HEK293 (cell line): ENCODE results near the gene MTCL3.

Source experiments
- CTCF ChIA-PET: fragments of 350-600 bp; formaldehyde crosslinking; extraction: SDS; loops from one replicate; lab custom pipeline; 2021; ENCODE audit warnings: antibody characterized with exemption; lab: Yijun Ruan, JAX
- POLR2A ChIA-PET: fragments of 300-600 bp; formaldehyde crosslinking; extraction: SDS; loops from one replicate; lab custom pipeline; 2020; ENCODE audit warnings: antibody characterized with exemption, inconsistent platforms; lab: Yijun Ruan, JAX
- H3K27ac ChIP-seq: fragments of 200-500 bp; sonication (Bioruptor generic); 2 replicates; pipeline ENCODE4 v1.5.1; 2014; ENCODE audit warnings: low read depth, low read length, control low read depth, inconsistent platforms; ENCODE audit errors: extremely low read depth
- H3K36me3 ChIP-seq, 2 experiments: fragments of 200-500 bp in 1 of 2; sonication (Bioruptor generic) in 1 of 2; 1 replicate in 1 of 2; 2 replicates in 1 of 2; pipeline ENCODE4 v1.5.1; 2014 to 2017; ENCODE audit warnings: inconsistent platforms in 2 of 2, low read length in 2 of 2; ENCODE audit not compliant: control insufficient read depth in 2 of 2, insufficient read depth in 1 of 2
- H3K4me1 ChIP-seq: fragments of 200-500 bp; sonication (Bioruptor generic); 2 replicates; pipeline ENCODE4 v1.5.1; 2014; ENCODE audit warnings: mild to moderate bottlenecking, low read length, inconsistent platforms; ENCODE audit not compliant: control insufficient read depth, insufficient read depth
- H3K4me3 ChIP-seq: 2 replicates; pipeline ENCODE4 v1.5.1; 2011; ENCODE audit warnings: low read depth, mild to moderate bottlenecking, control low read depth, low read length, moderate library complexity
- H3K9me3 ChIP-seq: fragments of 200-500 bp; sonication (Bioruptor generic); 2 replicates; pipeline ENCODE4 v1.5.1; 2014; ENCODE audit warnings: low read depth, low read length, inconsistent platforms; ENCODE audit not compliant: control insufficient read depth, insufficient read depth
- ATF2 ChIP-seq: fragments of 450-650 bp; formaldehyde crosslinking; IDR thresholded peaks from 2 replicates; pipeline ENCODE4 v1.5.1; 2016; ENCODE audit warnings: missing biosample characterization, missing genetic modification characterization, low read depth
- EGR2 ChIP-seq: fragments of 450-650 bp; formaldehyde crosslinking; IDR thresholded peaks from 2 replicates; pipeline ENCODE4 v1.5.1; 2016; ENCODE audit warnings: low read depth, missing biosample characterization, missing genetic modification characterization
- GLIS2 ChIP-seq: fragments of 450-650 bp; formaldehyde crosslinking; IDR thresholded peaks from 2 replicates; pipeline ENCODE4 v1.5.1; 2016; ENCODE audit warnings: missing biosample characterization, missing genetic modification characterization
- MEIS1 ChIP-seq: sonication (generic); formaldehyde crosslinking; IDR thresholded peaks from 2 replicates; pipeline ENCODE4 v1.8.1; 2022; ENCODE audit warnings: missing genetic modification reagents, mild to moderate bottlenecking, borderline replicate concordance
- RBAK ChIP-seq: fragments of 450-650 bp; formaldehyde crosslinking; IDR thresholded peaks from 2 replicates; pipeline ENCODE4 v1.5.1; 2016; ENCODE audit warnings: missing biosample characterization, missing genetic modification characterization
- ZNF132 ChIP-seq: fragments of 450-650 bp; formaldehyde crosslinking; IDR thresholded peaks from 2 replicates; pipeline ENCODE4 v1.5.1; 2017; ENCODE audit warnings: missing biosample characterization, missing genetic modification characterization, borderline replicate concordance
- ZNF16 ChIP-seq: fragments of 450-650 bp; formaldehyde crosslinking; IDR thresholded peaks from 2 replicates; pipeline ENCODE4 v1.5.1; 2016; ENCODE audit warnings: low read depth, missing biosample characterization, missing genetic modification characterization
- ZNF311 ChIP-seq: fragments of 450-650 bp; formaldehyde crosslinking; IDR thresholded peaks from 2 replicates; pipeline ENCODE4 v1.5.1; 2017; ENCODE audit warnings: missing biosample characterization, missing genetic modification characterization, borderline replicate concordance
- ZNF558 ChIP-seq: fragments of 450-650 bp; formaldehyde crosslinking; IDR thresholded peaks from 2 replicates; pipeline ENCODE4 v1.5.1; 2016; ENCODE audit warnings: missing biosample characterization, missing genetic modification characterization
- ZNF596 ChIP-seq: fragments of 450-650 bp; IDR thresholded peaks from 2 replicates; pipeline ENCODE4 v1.5.0; 2018; ENCODE audit warnings: missing biosample characterization, mild to moderate bottlenecking, missing genetic modification characterization, moderate library complexity
- ZNF610 ChIP-seq: fragments of 450-650 bp; formaldehyde crosslinking; IDR thresholded peaks from 2 replicates; pipeline ENCODE4 v1.5.1; 2016; ENCODE audit warnings: missing biosample characterization, missing genetic modification characterization, borderline replicate concordance
- ZNF639 ChIP-seq: fragments of 450-650 bp; formaldehyde crosslinking; IDR thresholded peaks from 2 replicates; pipeline ENCODE4 v1.5.1; 2016; ENCODE audit warnings: missing biosample characterization, missing genetic modification characterization
- ZNF654 ChIP-seq: fragments of 450-650 bp; formaldehyde crosslinking; IDR thresholded peaks from 2 replicates; pipeline ENCODE4 v1.5.1; 2016; ENCODE audit warnings: low read depth, missing biosample characterization, missing genetic modification characterization
- ZNF658 ChIP-seq: fragments of 450-650 bp; formaldehyde crosslinking; IDR thresholded peaks from 2 replicates; pipeline ENCODE4; 2016; ENCODE audit warnings: missing biosample characterization, missing genetic modification characterization
- ZNF76 ChIP-seq: fragments of 450-650 bp; formaldehyde crosslinking; IDR thresholded peaks from 2 replicates; pipeline ENCODE4; 2016; ENCODE audit warnings: low read depth, missing biosample characterization, missing genetic modification characterization, borderline replicate concordance
- TF ChIP-seq, protein P1 (sequence below): fragments of 450-650 bp; IDR thresholded peaks from 2 replicates; pipeline ENCODE4 v1.5.1; 2018; ENCODE audit warnings: missing biosample characterization, missing genetic modification characterization

MTCL3 gene

GRCh38 chr6:127514179-127514772 lies 4.9 kb downstream of the MTCL3 start:
- ChIA-PET POLR2A (interaction anchor here (0.6 to 2.5 kb wide), 2 partner anchors 30 to 135 kb away, joined by 5 to 9 read pairs; no protein-coding TSS in a partner anchor), CTCF (interaction anchor here (0.7 to 2.7 kb wide), 4 partner anchors 13 to 71 kb away, joined by 3 to 25 read pairs (median 4); no protein-coding TSS in a partner anchor)
- no peak overlapping the region for H3K27ac ChIP-seq
- no peak overlapping the region for H3K4me3 ChIP-seq
- no peaks in the 10 kb centered on the region for H3K9me3 ChIP-seq
- H3K36me3 ChIP-seq, result peaks cover 0 to under 1% of the 10 kb centered on the region in 2 experiments; a peak in 1 of 3 replicates
- peaks cover 3% of the 10 kb centered on the region; the same call in 1 of the 2 replicates for H3K4me1 ChIP-seq
- TF ChIP-seq ATF2 (tag by site-specific recombination) (no peak), ZNF658 (tag by site-specific recombination) (no peak), ZNF76 (no peak), MEIS1 (no peak), ZNF132 (tag by site-specific recombination) (no peak)

GRCh38 chr6:127513425-127513824 lies 5.7 kb downstream of the MTCL3 start:
- Histone ChIP-seq H3K36me3 (peaks cover 0 to 6% of the 10 kb centered on the region in 2 experiments; a peak in 1 of 3 replicates), H3K9me3 (no peaks in the 10 kb centered on the region), H3K4me1 (no peaks in the 10 kb centered on the region), H3K27ac (no peak overlapping the region), H3K4me3 (no peak overlapping the region)
- TF ChIP-seq ZNF654 (tag by site-specific recombination), result no peak
- TF ChIP-seq ZNF558, result no peak
- no peak for TF ChIP-seq ZNF658 (tag by site-specific recombination)
- TF ChIP-seq GLIS2 (tag by site-specific recombination), result no peak
- no peak for TF ChIP-seq EGR2 (tag by site-specific recombination)
- no peak for TF ChIP-seq ZNF311 (tag by site-specific recombination)
- no peak for TF ChIP-seq ZNF596 (tag by site-specific recombination)
- TF ChIP-seq ZNF610 (tag by site-specific recombination), result no peak
- ChIA-PET CTCF (interaction anchor here (0.6 to 2.7 kb wide), 5 partner anchors 15 to 153 kb away, joined by 4 to 25 read pairs (median 6); no protein-coding TSS in a partner anchor), POLR2A (no interaction called here)

- Histone ChIP-seq H3K9me3 (no peaks in the 10 kb centered on the region), H3K4me3 (no peak overlapping the region), H3K36me3 (peaks cover 0 to 6% of the 10 kb centered on the region in 2 experiments; a peak in 1 of 3 replicates), H3K4me1 (no peaks in the 10 kb centered on the region), H3K27ac (no peak overlapping the region)
- ChIA-PET POLR2A (no interaction called here), CTCF (interaction anchor here (0.6 to 1.3 kb wide), 6 partner anchors 9 to 1974 kb away, joined by 3 to 6 read pairs (median 3); partner anchors contain the start of gene MTCL3)
- TF ChIP-seq ZNF16 (tag by site-specific recombination) (no peak), RBAK (no peak), ZNF639 (tag by site-specific recombination) (no peak)
- TF ChIP-seq, protein P1, sequence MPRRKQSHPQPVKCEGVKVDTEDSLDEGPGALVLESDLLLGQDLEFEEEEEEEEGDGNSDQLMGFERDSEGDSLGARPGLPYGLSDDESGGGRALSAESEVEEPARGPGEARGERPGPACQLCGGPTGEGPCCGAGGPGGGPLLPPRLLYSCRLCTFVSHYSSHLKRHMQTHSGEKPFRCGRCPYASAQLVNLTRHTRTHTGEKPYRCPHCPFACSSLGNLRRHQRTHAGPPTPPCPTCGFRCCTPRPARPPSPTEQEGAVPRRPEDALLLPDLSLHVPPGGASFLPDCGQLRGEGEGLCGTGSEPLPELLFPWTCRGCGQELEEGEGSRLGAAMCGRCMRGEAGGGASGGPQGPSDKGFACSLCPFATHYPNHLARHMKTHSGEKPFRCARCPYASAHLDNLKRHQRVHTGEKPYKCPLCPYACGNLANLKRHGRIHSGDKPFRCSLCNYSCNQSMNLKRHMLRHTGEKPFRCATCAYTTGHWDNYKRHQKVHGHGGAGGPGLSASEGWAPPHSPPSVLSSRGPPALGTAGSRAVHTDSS (tag by site-specific recombination), result no peak
These were observed 8.3 kb downstream of the MTCL3 start for GRCh38 chr6:127510876-127511275.
